NT2/D1 (cell line): ENCODE results near the gene PRR23E.

Experiments used
- DNase-seq: peaks from one replicate; pipeline ENCODE4 v3.0.0-alpha.2; 2011; ENCODE audit warnings: low read depth, low spot score
- H3K27me3 ChIP-seq: 2 replicates; pipeline ENCODE4 v1.6.0; 2011; ENCODE audit warnings: mild to moderate bottlenecking; ENCODE audit not compliant: insufficient read length, insufficient read depth
- H3K36me3 ChIP-seq: 2 replicates; pipeline ENCODE4 v1.6.1; 2011; ENCODE audit warnings: mild to moderate bottlenecking, low read length, mixed read lengths; ENCODE audit not compliant: insufficient read depth, insufficient read length
- H3K4me1 ChIP-seq: 2 replicates; pipeline ENCODE4 v1.5.1; 2011; ENCODE audit not compliant: insufficient read depth, insufficient read length
- H3K4me3 ChIP-seq: 2 replicates; pipeline ENCODE4 v1.5.1; 2011; ENCODE audit warnings: low read depth; ENCODE audit not compliant: insufficient read length
- H3K9ac ChIP-seq: 2 replicates; pipeline ENCODE4 v1.6.0; 2011; ENCODE audit warnings: low read depth; ENCODE audit not compliant: insufficient read length
- H3K9me3 ChIP-seq: 2 replicates; pipeline ENCODE4 v1.5.1; 2011; ENCODE audit warnings: mild to moderate bottlenecking, low read length; ENCODE audit not compliant: insufficient read depth
- SUZ12 ChIP-seq: IDR thresholded peaks from 2 replicates; pipeline ENCODE4 v1.6.1; 2011; ENCODE audit not compliant: insufficient read length, insufficient read depth; ENCODE audit errors: extremely low read depth
- YY1 ChIP-seq: IDR thresholded peaks from 2 replicates; pipeline ENCODE4 v1.6.1; 2011; ENCODE audit not compliant: insufficient read length, insufficient read depth
- ZNF274 ChIP-seq: IDR thresholded peaks from 2 replicates; pipeline ENCODE4 v1.6.1; 2011; ENCODE audit warnings: mild to moderate bottlenecking, low read depth, low read length

The PRR23E gene

GRCh38 chr3:127192576-127193232 lies at the start of gene PRR23E:
Gene PRR23E, plus strand, starts transcription at chr3:127193131. Its CDS starts 3,555 bp downstream, at chr3:127196686.
- Histone ChIP-seq H3K4me3 (no peak within 1 kb of the TSS), H3K9me3 (peaks cover 9% of the 10 kb centered on the region), H3K27me3 (no peaks in the 10 kb centered on the region), H3K4me1 (no peaks in the 10 kb centered on the region), H3K9ac (no peak within 1 kb of the TSS), H3K36me3 (no peaks in the 10 kb centered on the region)
- DNase-seq, result no peak
- TF ChIP-seq YY1 (no peak), SUZ12 (no peak), ZNF274 (no peak)

- no peak for DNase-seq
Measured at GRCh38 chr3:127143172-127143571, 49.8 kb upstream of the PRR23E start.

GRCh38 chr3:127144631-127145030 lies 48.3 kb upstream of the PRR23E start:
- no peak for DNase-seq

More at GRCh38 chr3:127143172-127143571, 49.8 kb upstream of the PRR23E start:
- no peaks in the 10 kb centered on the region for H3K9me3 ChIP-seq
- H3K36me3 ChIP-seq, result no peaks in the 10 kb centered on the region
- H3K9ac ChIP-seq, result no peak overlapping the region
- H3K4me1 ChIP-seq, result no peaks in the 10 kb centered on the region
- peaks cover 6% of the 10 kb centered on the region for H3K27me3 ChIP-seq
- TF ChIP-seq SUZ12 (no peak), ZNF274 (no peak), YY1 (no peak)
- no peak overlapping the region for H3K4me3 ChIP-seq

GRCh38 chr3:127145266-127145665 lies 47.7 kb upstream of the PRR23E start:
- Histone ChIP-seq H3K4me1 (no peaks in the 10 kb centered on the region), H3K9me3 (no peaks in the 10 kb centered on the region), H3K36me3 (no peaks in the 10 kb centered on the region), H3K4me3 (no peak overlapping the region), H3K27me3 (peaks cover 6% of the 10 kb centered on the region), H3K9ac (no peak overlapping the region)
- no peak for TF ChIP-seq YY1
- no peak for TF ChIP-seq SUZ12
- DNase-seq, result no peak

More at GRCh38 chr3:127144631-127145030, 48.3 kb upstream of the PRR23E start:
- Histone ChIP-seq H3K36me3 (no peaks in the 10 kb centered on the region), H3K9me3 (no peaks in the 10 kb centered on the region), H3K27me3 (peaks cover 6% of the 10 kb centered on the region), H3K9ac (no peak overlapping the region), H3K4me1 (no peaks in the 10 kb centered on the region), H3K4me3 (no peak overlapping the region)
- TF ChIP-seq ZNF274 (no peak), YY1 (no peak), SUZ12 (no peak)

- Histone ChIP-seq H3K9ac (no peak overlapping the region), H3K4me1 (no peaks in the 10 kb centered on the region), H3K36me3 (no peaks in the 10 kb centered on the region), H3K4me3 (no peak overlapping the region), H3K27me3 (peaks cover 6% of the 10 kb centered on the region), H3K9me3 (no peaks in the 10 kb centered on the region)
- TF ChIP-seq SUZ12, result no peak
- TF ChIP-seq YY1, result no peak
- TF ChIP-seq ZNF274, result no peak
- no peak for DNase-seq
Measured at GRCh38 chr3:127147291-127147885, 45.5 kb upstream of the PRR23E start.

- H3K4me3 ChIP-seq, result no peak overlapping the region
- H3K9me3 ChIP-seq, result no peaks in the 10 kb centered on the region
- H3K27me3 ChIP-seq, result peaks cover 6% of the 10 kb centered on the region
- H3K9ac ChIP-seq, result no peak overlapping the region
- DNase-seq, result no peak
- H3K4me1 ChIP-seq, result no peaks in the 10 kb centered on the region
- TF ChIP-seq SUZ12 (no peak), YY1 (no peak), ZNF274 (no peak)
- no peaks in the 10 kb centered on the region for H3K36me3 ChIP-seq
Measured at GRCh38 chr3:127149621-127150310, 43.2 kb upstream of the PRR23E start.

GRCh38 chr3:127150513-127151250 lies 42.2 kb upstream of the PRR23E start:
- no peak for DNase-seq
- Histone ChIP-seq H3K9ac (no peak overlapping the region), H3K36me3 (no peaks in the 10 kb centered on the region), H3K27me3 (peaks cover 6% of the 10 kb centered on the region), H3K9me3 (no peaks in the 10 kb centered on the region), H3K4me1 (no peaks in the 10 kb centered on the region), H3K4me3 (no peak overlapping the region)
- no peak for TF ChIP-seq SUZ12
- TF ChIP-seq ZNF274, result no peak
- no peak for TF ChIP-seq YY1
